Measurements from ENCODE around the gene EPHA7. TPM values are rescaled to one million over a fixed set of nuclear protein-coding genes. Genes with fewer than 3 reads are reported as not detected.

The EPHA7 gene
- total RNA-seq, 1 experiment from 2014 or later: not detected

GRCh38 chr6:93278241-93278640 lies 141.1 kb downstream of the EPHA7 start:
- H4K20me1 ChIP-seq (ENCODE audit: insufficient read depth): no peaks in the 10 kb centered on the region
- CTCF ChIA-PET: no interaction called here
- no peak overlapping the region for H3K4me2 ChIP-seq (ENCODE audit: low read length)
- H3K27me3 ChIP-seq (ENCODE audit: insufficient read depth, low read length): no peaks in the 10 kb centered on the region
- peaks cover 5 to 16% of the 10 kb centered on the region in 2 experiments; a peak in 2 of 4 replicates for H3K9me3 ChIP-seq (ENCODE audit: control insufficient read depth in 1 of 2, insufficient read depth in 1 of 2, low read depth in 1 of 2, low read length in 2 of 2)
- H3K36me3 ChIP-seq (ENCODE audit: control insufficient read depth in 1 of 2, insufficient read depth in 2 of 2, low read length in 2 of 2): no peaks in the 10 kb centered on the region
- RAD21 ChIA-PET (ENCODE audit: low non-redundant PET in 1 of 2, low total read pairs in 2 of 2, uncharacterized antibody in 2 of 2, unreplicated experiment in 2 of 2): no interaction called here
- H2AFZ ChIP-seq (ENCODE audit: low read depth, low read length, poor library complexity, severe bottlenecking): no peak overlapping the region
- intact Hi-C loops (cut with micrococcal nuclease): no loop called here
- ATAC-seq (no peak), DNase-seq (ENCODE audit: low read depth, low spot score) (no peak)
- TF ChIP-seq EZH2 (IDR thresholded peaks at IDR 0.05): no peak
- TF ChIP-seq, protein P1, sequence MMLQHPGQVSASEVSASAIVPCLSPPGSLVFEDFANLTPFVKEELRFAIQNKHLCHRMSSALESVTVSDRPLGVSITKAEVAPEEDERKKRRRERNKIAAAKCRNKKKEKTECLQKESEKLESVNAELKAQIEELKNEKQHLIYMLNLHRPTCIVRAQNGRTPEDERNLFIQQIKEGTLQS (IDR thresholded peaks at IDR 0.05): no peak
- TF ChIP-seq MAX (IDR thresholded peaks at IDR 0.05): no peak
- H3K4me3 ChIP-seq (replicated peaks in 1 of 2; ENCODE audit: low read depth in 1 of 2, low read length in 2 of 2): no peak overlapping the region
- H3K9me2 ChIP-seq (ENCODE audit: insufficient read depth): no peaks in the 10 kb centered on the region
- POLR2A ChIA-PET: no interaction called here
- H3K9ac ChIP-seq (ENCODE audit: low read length): no peak overlapping the region
- no peak overlapping the region for H3K27ac ChIP-seq (ENCODE audit: low read depth, low read length)
- no peaks in the 10 kb centered on the region for H3K79me2 ChIP-seq (ENCODE audit: insufficient read depth, low read length)
- H3K4me1 ChIP-seq (ENCODE audit: control insufficient read depth in 1 of 2, insufficient read depth in 2 of 2, low read length in 2 of 2): no peaks in the 10 kb centered on the region
- BruUV-seq (replicated peaks): no TSS peak

GRCh38 chr6:93272896-93273295 lies 146.5 kb downstream of the EPHA7 start:
- ChIA-PET CTCF (no interaction called here), POLR2A (no interaction called here), RAD21 (ENCODE audit: low non-redundant PET in 1 of 2, low total read pairs in 2 of 2, uncharacterized antibody in 2 of 2, unreplicated experiment in 2 of 2) (no interaction called here)
- Histone ChIP-seq H3K4me2 (ENCODE audit: low read length) (no peak overlapping the region), H3K9me3 (ENCODE audit: control insufficient read depth in 1 of 2, insufficient read depth in 1 of 2, low read depth in 1 of 2, low read length in 2 of 2) (peaks cover 0 to 8% of the 10 kb centered on the region in 2 experiments; a peak in 1 of 4 replicates), H3K9me2 (ENCODE audit: insufficient read depth) (no peaks in the 10 kb centered on the region), H4K20me1 (ENCODE audit: insufficient read depth) (no peaks in the 10 kb centered on the region), H3K27me3 (ENCODE audit: insufficient read depth, low read length) (no peaks in the 10 kb centered on the region), H3K27ac (ENCODE audit: low read depth, low read length) (no peak overlapping the region), H3K4me3 (replicated peaks in 1 of 2; ENCODE audit: low read depth in 1 of 2, low read length in 2 of 2) (no peak overlapping the region), H3K79me2 (ENCODE audit: insufficient read depth, low read length) (no peaks in the 10 kb centered on the region), H3K4me1 (ENCODE audit: control insufficient read depth in 1 of 2, insufficient read depth in 2 of 2, low read length in 2 of 2) (no peaks in the 10 kb centered on the region), H3K9ac (ENCODE audit: low read length) (no peak overlapping the region), H2AFZ (ENCODE audit: low read depth, low read length, poor library complexity, severe bottlenecking) (no peak overlapping the region), H3K36me3 (ENCODE audit: control insufficient read depth in 1 of 2, insufficient read depth in 2 of 2, low read length in 2 of 2) (no peaks in the 10 kb centered on the region)
- no peak for TF ChIP-seq MAX (IDR thresholded peaks at IDR 0.05)
- TF ChIP-seq RAD21 (IDR thresholded peaks at IDR 0.05; ENCODE audit: low read depth): no peak
- TF ChIP-seq ZFX (IDR thresholded peaks at IDR 0.05): no peak
- TF ChIP-seq EZH2phosphoT487 (IDR thresholded peaks at IDR 0.05; ENCODE audit: borderline replicate concordance): no peak
- no peak for TF ChIP-seq CBX3 (IDR thresholded peaks at IDR 0.05; ENCODE audit: low read depth)
- no peak for TF ChIP-seq YY1 (IDR thresholded peaks at IDR 0.05; ENCODE audit: extremely low read depth, insufficient replicate concordance, low read depth, low read length)
- no peak for TF ChIP-seq TCF7L2 (IDR thresholded peaks at IDR 0.05; ENCODE audit: borderline replicate concordance, extremely low read depth, insufficient read depth, insufficient read length)
- no peak for TF ChIP-seq JUND (IDR thresholded peaks at IDR 0.05)
- TF ChIP-seq EZH2 (IDR thresholded peaks at IDR 0.05): no peak
- no peak for TF ChIP-seq FOSL1 (IDR thresholded peaks at IDR 0.05; ENCODE audit: low read depth)
- TF ChIP-seq CEBPB (IDR thresholded peaks at IDR 0.05; ENCODE audit: low read depth): no peak
- no peak for TF ChIP-seq SP1 (IDR thresholded peaks at IDR 0.05; ENCODE audit: low read depth)
- TF ChIP-seq CTCF (IDR thresholded peaks at IDR 0.05 in 2 of 3, conservative IDR thresholded peaks at IDR 0.05 in 1 of 3; ENCODE audit: borderline replicate concordance in 1 of 3, insufficient read depth in 1 of 3, low read depth in 2 of 3, low read length in 2 of 3): no peak
- TF ChIP-seq EGR1 (IDR thresholded peaks at IDR 0.05; ENCODE audit: low read depth): no peak
- TF ChIP-seq SRF (IDR thresholded peaks at IDR 0.05; ENCODE audit: low read depth): no peak
- no peak for TF ChIP-seq ZNF274 (IDR thresholded peaks at IDR 0.05; ENCODE audit: low read depth, low read length)
- intact Hi-C loops (cut with micrococcal nuclease): no loop called here
- ATAC-seq (no peak), DNase-seq (ENCODE audit: low read depth, low spot score) (no peak)
- no TSS peak for BruUV-seq (replicated peaks)
